Measurements from ENCODE around the gene CDH22.

DNA sequence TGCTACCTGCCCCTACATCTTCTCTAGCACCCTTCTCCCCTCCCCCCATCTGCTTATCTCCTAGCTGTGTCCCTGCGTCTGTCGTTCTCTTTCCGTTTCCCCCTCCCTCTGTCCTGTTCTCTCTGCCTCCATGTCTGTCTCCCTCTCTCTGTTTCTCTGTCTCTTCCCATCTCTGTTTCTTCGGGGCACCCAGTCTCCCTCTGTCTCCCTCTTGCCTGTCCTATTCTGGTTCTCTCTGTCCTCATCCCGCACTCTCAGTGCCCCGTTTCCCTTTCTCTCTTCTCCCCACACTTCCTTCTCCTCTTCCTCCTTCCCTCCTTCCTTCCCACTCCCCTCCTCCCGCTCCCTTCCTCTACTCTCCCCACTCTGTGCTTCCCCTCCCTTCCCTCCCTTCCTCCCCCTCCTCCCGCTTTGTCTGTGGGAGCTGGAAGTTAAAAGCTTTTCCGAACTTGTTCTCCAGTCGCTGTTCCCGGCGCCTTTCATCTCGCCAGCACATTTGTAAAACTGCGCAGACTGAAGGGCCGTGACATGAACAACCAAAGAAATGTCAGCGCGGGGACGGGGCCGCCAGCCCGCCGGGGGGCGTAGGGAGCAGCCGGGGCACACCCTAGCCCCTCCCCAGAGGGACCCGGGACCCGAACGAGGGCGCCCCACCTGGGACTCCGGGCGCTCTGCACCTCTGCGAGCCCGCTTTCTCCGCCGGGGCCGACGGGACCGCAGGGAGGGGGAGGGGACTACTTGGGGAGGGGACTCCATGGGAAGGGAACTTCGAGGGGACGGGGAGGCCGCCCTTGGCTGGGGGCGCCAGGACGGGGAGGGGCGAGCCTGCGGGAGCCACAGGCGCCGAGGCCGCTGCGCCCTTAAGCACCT, 4.0 kb upstream of the CDH22 start:
- TF ChIP-seq, protein P1, sequence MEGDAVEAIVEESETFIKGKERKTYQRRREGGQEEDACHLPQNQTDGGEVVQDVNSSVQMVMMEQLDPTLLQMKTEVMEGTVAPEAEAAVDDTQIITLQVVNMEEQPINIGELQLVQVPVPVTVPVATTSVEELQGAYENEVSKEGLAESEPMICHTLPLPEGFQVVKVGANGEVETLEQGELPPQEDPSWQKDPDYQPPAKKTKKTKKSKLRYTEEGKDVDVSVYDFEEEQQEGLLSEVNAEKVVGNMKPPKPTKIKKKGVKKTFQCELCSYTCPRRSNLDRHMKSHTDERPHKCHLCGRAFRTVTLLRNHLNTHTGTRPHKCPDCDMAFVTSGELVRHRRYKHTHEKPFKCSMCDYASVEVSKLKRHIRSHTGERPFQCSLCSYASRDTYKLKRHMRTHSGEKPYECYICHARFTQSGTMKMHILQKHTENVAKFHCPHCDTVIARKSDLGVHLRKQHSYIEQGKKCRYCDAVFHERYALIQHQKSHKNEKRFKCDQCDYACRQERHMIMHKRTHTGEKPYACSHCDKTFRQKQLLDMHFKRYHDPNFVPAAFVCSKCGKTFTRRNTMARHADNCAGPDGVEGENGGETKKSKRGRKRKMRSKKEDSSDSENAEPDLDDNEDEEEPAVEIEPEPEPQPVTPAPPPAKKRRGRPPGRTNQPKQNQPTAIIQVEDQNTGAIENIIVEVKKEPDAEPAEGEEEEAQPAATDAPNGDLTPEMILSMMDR (IDR thresholded peaks at IDR 0.05) = no peak
- TF ChIP-seq POLR2A (IDR thresholded peaks at IDR 0.05) = no peak

All from adrenal gland (tissue), 5 donors.